GM20000 (cell line): Measurements from ENCODE around the gene CERS6.
"Not testable (repeated sequence)": the region's sequence is repeated elsewhere in the genome, so short reads cannot be mapped to it uniquely, and the experiment has no call there.

ENCODE experiments used
- DNase-seq: peaks from one replicate; pipeline ENCODE4 v3.0.0; 2012; ENCODE audit warnings: low spot score
- TF ChIP-seq, protein P1 (sequence below): IDR thresholded peaks from 2 replicates; pipeline ENCODE4 v1.5.1; 2012; ENCODE audit warnings: mild to moderate bottlenecking, control low read depth; ENCODE audit errors: extremely low read depth, missing control alignments

CERS6 gene

DNA sequence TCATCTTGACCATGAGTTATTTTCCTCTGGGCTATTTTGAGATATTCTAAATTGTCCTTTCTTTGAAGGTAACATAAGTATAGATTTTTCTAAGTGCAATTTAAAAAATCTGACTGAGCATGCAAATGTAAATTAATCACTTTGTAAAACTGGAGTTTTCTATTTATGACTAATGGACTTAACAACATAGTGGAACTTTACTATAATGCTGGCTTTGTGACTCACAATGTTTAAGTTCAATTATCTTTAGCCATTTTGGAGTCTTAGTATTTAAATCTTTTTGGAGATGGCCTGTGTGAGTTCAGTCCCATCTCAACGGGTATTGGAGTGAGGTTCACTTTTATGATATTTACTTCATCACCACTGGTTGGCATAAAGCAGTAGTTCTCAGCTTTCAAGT is 311.2 kb downstream of the CERS6 start:
- no peak for DNase-seq
- TF ChIP-seq, protein P1, sequence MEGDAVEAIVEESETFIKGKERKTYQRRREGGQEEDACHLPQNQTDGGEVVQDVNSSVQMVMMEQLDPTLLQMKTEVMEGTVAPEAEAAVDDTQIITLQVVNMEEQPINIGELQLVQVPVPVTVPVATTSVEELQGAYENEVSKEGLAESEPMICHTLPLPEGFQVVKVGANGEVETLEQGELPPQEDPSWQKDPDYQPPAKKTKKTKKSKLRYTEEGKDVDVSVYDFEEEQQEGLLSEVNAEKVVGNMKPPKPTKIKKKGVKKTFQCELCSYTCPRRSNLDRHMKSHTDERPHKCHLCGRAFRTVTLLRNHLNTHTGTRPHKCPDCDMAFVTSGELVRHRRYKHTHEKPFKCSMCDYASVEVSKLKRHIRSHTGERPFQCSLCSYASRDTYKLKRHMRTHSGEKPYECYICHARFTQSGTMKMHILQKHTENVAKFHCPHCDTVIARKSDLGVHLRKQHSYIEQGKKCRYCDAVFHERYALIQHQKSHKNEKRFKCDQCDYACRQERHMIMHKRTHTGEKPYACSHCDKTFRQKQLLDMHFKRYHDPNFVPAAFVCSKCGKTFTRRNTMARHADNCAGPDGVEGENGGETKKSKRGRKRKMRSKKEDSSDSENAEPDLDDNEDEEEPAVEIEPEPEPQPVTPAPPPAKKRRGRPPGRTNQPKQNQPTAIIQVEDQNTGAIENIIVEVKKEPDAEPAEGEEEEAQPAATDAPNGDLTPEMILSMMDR = no peak

DNA sequence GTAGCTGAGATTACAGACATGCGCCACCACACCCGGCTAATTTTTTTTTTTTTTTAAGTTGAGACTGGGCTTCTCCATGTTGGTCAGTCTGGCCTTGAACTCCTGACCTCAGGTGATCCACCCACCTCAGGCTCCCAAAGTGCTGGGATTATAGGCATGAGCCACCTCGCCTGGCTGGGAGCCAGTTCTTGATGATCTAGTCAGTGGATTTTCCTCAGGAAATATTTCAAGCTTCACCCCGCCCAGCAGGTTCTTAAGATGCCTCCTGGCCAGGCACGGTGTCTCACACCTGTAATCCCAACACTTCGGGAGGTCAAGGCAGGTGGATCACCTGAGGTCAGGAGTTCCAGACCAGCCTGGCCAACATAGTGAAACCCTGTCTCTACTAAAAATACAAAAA is 312.3 kb downstream of the CERS6 start:
- DNase-seq = not testable (repeated sequence)

DNA sequence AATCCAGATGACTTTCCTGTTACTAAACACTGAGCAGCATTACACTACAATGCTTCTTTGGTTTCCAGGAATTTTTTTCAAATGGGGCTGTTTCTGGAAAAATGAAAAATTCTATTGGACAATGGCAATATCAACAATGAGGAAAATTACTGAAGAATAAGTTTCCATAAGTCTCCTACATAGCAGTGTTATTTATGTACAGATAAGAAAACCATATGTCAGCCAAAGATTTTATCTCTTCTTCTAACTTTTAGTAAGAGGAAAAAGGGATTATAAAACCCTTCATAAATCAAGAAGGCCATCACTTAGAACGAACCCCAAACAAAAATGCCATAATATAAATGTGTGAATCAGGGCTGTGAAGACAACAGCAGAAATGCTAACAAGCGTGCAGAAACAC is 314.7 kb downstream of the CERS6 start:
- no peak for DNase-seq
- TF ChIP-seq, protein P1 = no peak

DNA sequence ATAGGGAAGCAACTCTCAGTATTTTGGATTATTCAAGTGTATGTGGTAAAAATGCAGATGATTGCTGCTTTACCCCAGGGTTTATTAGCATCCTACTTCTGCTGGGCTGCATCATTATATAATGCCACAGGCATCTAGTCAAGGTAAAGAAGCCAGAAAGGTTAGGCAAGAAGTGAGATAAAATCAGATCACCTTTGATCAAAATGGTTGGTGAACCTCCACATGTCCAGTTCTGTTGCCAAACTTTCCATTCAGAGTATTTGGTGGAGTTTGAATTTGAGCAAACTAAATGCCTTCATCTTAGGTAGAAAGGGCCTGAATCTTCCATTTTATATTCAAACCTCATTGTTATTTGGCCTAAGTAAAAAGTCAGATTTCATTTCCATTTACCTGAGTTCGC is 316.6 kb downstream of the CERS6 start:
- TF ChIP-seq, protein P1 = no peak
- no peak for DNase-seq

DNA sequence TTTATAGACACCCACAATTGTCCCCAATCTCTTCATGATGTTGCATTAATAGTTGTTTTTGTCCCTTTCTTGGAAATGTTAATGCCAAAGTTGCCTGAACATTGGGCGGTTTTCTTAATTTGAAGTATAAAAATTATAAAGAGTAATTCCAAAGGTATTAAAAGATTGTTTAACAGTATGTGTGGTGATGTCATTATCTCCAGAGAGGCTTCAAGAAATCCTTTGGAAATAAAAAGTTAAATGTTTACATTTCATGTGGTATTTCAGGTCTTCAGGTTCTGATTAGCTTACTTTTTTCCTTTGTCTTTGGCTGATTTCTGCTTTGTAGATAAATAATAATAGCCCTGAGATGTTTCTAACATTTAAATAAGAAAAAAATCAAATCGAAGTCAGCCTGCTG is 317.1 kb downstream of the CERS6 start:
- TF ChIP-seq, protein P1 = no peak
- no peak for DNase-seq

DNA sequence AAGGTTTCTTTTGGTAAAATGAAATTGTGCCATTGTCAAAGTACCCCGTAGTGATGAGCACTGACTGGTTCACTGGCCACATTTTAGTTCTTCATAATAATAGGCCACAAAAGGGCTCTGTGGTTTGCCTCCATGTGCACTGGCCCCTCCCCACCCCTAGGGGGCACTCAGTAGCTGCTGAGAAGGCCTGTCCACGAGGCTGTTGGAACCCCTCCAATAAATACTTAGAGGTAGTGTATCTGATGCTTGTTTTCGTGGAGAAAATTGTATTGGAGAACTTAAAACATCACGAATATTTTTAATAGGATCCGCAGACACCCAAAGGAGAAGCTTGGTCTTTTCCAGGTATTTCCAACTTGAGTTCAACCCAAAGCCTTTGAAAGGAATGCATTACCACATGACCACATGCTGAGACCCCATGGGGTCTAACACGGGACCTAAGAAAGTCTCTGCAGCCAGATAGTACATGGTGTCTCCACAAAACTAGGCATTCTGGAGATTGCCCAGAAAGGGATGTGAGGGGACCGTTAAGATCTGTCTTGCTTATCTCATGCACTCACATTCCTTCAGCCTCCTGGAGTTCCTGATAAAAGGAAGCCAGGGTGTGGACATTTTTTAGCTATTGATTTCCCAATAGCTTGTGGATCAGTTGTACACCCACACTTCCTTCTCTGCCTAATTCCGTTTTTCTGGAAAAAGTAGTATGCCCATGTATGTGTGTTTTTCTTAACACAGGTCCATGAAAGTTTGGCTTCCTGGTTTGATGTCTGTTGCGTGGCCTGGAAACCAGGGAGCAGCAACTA is 317.8 kb downstream of the CERS6 start:
- DNase-seq = peak; percentile 35
- TF ChIP-seq, protein P1 = peak; percentile 68

DNA sequence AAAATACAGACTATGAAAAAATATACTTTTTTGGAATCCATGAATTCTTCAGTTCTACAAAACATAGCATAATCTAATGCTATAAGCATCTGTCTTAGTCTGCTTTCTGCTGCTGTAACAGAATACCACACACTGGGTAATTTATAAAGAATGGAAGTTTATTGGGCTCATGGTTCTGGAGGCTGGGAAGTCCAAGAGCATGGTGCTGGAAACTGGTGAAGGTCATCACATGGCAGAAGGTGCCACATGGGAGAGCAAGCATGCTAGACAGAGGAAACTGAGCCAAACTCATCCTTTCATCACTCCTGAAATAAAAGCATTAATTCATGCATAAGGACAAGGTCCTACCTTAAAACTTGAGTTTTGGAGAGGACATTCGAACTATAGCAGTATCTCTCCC is 319.8 kb downstream of the CERS6 start:
- DNase-seq = no peak
- TF ChIP-seq, protein P1 = no peak

DNA sequence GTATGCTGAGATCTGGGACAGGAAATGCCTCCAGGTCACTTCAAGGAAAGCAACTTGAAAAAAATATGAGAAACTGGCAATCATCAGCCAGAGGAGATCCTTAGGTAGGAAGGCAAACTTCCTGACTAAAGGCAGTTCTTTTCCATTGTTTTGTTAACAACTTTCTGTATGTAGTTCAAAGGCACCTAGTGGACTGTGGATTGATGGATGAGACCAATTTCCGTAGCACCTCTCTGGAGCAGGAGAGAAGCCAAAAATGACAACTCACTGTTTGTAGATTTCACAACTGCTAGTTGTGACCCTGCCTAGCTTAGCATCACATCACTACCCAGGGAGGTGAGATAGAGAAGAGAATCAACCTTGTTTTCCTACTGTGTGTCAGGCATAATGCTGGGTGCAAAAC is 324.6 kb downstream of the CERS6 start:
- no peak for DNase-seq
- TF ChIP-seq, protein P1 = no peak
